HepG2 (cell line): ENCODE data around the gene DSCAML1. TPM values are rescaled to one million over a fixed set of nuclear protein-coding genes. Genes with fewer than 3 reads are reported as not detected.

Experiments
- ATAC-seq: fragments of 200-7000 bp; cut with Tn5 transposase; 3 replicates; pipeline ENCODE4 v1.9.1; 2020; ENCODE audit warnings: mild to moderate bottlenecking, moderate library complexity
- BruUV-seq: library from RNA; stranded (reverse); fragments of 400-500 nt; replicated peaks from 2 replicates; lab custom pipeline; 2021; lab: Mats Ljungman, UMichigan
- CTCF ChIA-PET: fragments of 300-600 bp; formaldehyde crosslinking; extraction: SDS; loops from one replicate; lab custom pipeline; 2021; ENCODE audit warnings: low total read pairs, inconsistent platforms, low intra/inter-chr PET ratio; lab: Yijun Ruan, JAX
- POLR2A ChIA-PET: fragments of 350-600 bp; sonication (Branson Sonifier 250); formaldehyde crosslinking; loops from one replicate; lab custom pipeline; 2020; ENCODE audit warnings: antibody characterized with exemption, inconsistent platforms; lab: Yijun Ruan, JAX
- DNase-seq: peaks from one replicate; pipeline ENCODE4 v3.0.0-alpha.2; 2015; ENCODE audit warnings: low spot score
- FAIRE-seq: peaks from 3 replicates; lab custom pipeline; 2011; peaks lifted over from hg19 to GRCh38; lab: Jason Lieb, UNC
- H2AFZ ChIP-seq: one replicate; pipeline ENCODE4 v1.6.1; 2011; ENCODE audit warnings: low read length, inconsistent platforms
- H3K27ac ChIP-seq: fragments of 300-600 bp; 3 replicates; pipeline ENCODE4 v1.8.0; 2011; ENCODE audit warnings: mixed run types, mild to moderate bottlenecking, mixed read lengths, low read length, inconsistent platforms; ENCODE audit not compliant: insufficient read depth; ENCODE audit errors: extremely low read length
- H3K27me3 ChIP-seq, 2 experiments: fragments of 200-600 bp in 1 of 2; 2 replicates in 1 of 2; 3 replicates in 1 of 2; pipeline versions ENCODE4 v1.6.0 to v1.8.0; 2011; ENCODE audit warnings: low read length in 2 of 2, mild to moderate bottlenecking in 2 of 2, moderate library complexity in 2 of 2, inconsistent platforms in 1 of 2; ENCODE audit not compliant: insufficient read depth in 2 of 2, control insufficient read depth in 1 of 2
- H3K36me3 ChIP-seq, 2 experiments: fragments of 200-600 bp in 1 of 2; replicated peaks in 1 of 2; 2 replicates in 1 of 2; 3 replicates in 1 of 2; pipeline versions ENCODE4 v1.5.1 to v1.8.0; 2011; ENCODE audit warnings: low read length in 2 of 2, inconsistent platforms in 1 of 2; ENCODE audit not compliant: insufficient read depth in 2 of 2, control insufficient read depth in 1 of 2
- H3K4me1 ChIP-seq: 2 replicates; pipeline ENCODE4 v1.5.1; 2012; ENCODE audit warnings: low read length, inconsistent platforms; ENCODE audit not compliant: insufficient read depth
- H3K4me2 ChIP-seq: 2 replicates; pipeline ENCODE4 v1.6.0; 2011; ENCODE audit warnings: low read depth, low read length, inconsistent platforms
- H3K4me3 ChIP-seq, 3 experiments: fragments of 200-600 bp in 1 of 3; sonication (generic), shearing (Covaris generic) in 1 of 3; replicated peaks in 1 of 3; 2 replicates each; pipeline ENCODE4 v1.5.1; 2011 to 2016; ENCODE audit warnings: low read length in 3 of 3, inconsistent platforms in 2 of 3, low read depth in 2 of 3, mild to moderate bottlenecking in 2 of 3, control low read depth in 1 of 3, mixed read lengths in 1 of 3; ENCODE audit not compliant: insufficient read depth in 1 of 3
- H3K79me2 ChIP-seq: one replicate; pipeline ENCODE4 v1.6.1; 2011; ENCODE audit warnings: low read length, inconsistent platforms; ENCODE audit not compliant: insufficient read depth
- H3K9ac ChIP-seq: 2 replicates; pipeline ENCODE4 v1.6.0; 2011; ENCODE audit warnings: mild to moderate bottlenecking, low read depth, low read length, inconsistent platforms; ENCODE audit not compliant: insufficient read depth
- H3K9me3 ChIP-seq: 2 replicates; pipeline ENCODE4 v1.5.1; 2012; ENCODE audit warnings: mild to moderate bottlenecking, low read length
- H4K20me1 ChIP-seq: 2 replicates; pipeline ENCODE4 v1.6.0; 2011; ENCODE audit warnings: inconsistent platforms, mild to moderate bottlenecking, low read length, moderate library complexity; ENCODE audit not compliant: insufficient read depth
- ADNP ChIP-seq: sonication (generic); formaldehyde crosslinking; IDR thresholded peaks from 2 replicates; pipeline ENCODE4 v1.4.0; 2020; ENCODE audit warnings: missing genetic modification reagents
- CBFB ChIP-seq: sonication (generic); formaldehyde crosslinking; IDR thresholded peaks from 2 replicates; pipeline ENCODE4 v1.4.0; 2020; ENCODE audit warnings: missing genetic modification reagents
- FOXJ3 ChIP-seq: sonication (generic); formaldehyde crosslinking; IDR thresholded peaks from 2 replicates; pipeline ENCODE4 v1.4.0; 2020; ENCODE audit warnings: missing genetic modification reagents, mild to moderate bottlenecking, borderline replicate concordance
- HIVEP1 ChIP-seq: sonication (generic); formaldehyde crosslinking; IDR thresholded peaks from 2 replicates; pipeline ENCODE4 v1.4.0; 2020; ENCODE audit warnings: mild to moderate bottlenecking, missing genetic modification reagents
- MTA1 ChIP-seq: sonication (generic); formaldehyde crosslinking; IDR thresholded peaks from 2 replicates; pipeline ENCODE4 v1.4.0; 2020; ENCODE audit warnings: missing genetic modification reagents, mild to moderate bottlenecking, borderline replicate concordance
- RBAK ChIP-seq: sonication (generic); formaldehyde crosslinking; IDR thresholded peaks from 2 replicates; pipeline ENCODE4 v1.5.1; 2020; ENCODE audit warnings: mild to moderate bottlenecking, missing genetic modification reagents
- ZEB1 ChIP-seq: IDR thresholded peaks from 2 replicates; pipeline ENCODE4 v1.6.1; 2012; ENCODE audit warnings: mild to moderate bottlenecking, low read depth, inconsistent platforms; ENCODE audit not compliant: insufficient replicate concordance
- ZNF776 ChIP-seq: sonication (generic); formaldehyde crosslinking; IDR thresholded peaks from 2 replicates; pipeline ENCODE4 v1.4.0; 2020; ENCODE audit warnings: mild to moderate bottlenecking, missing genetic modification reagents
- ZNF788 ChIP-seq: sonication (generic); formaldehyde crosslinking; IDR thresholded peaks from 2 replicates; pipeline ENCODE4 v1.5.0; 2020; ENCODE audit warnings: mild to moderate bottlenecking, missing genetic modification reagents, borderline replicate concordance
- WGBS: methylation state at CpG from one replicate; pipeline ENCODE4 v1.1.6; 2017; ENCODE audit warnings: low lambda C conversion rate; 5-methylcytosine and 5-hydroxymethylcytosine counted together
- in situ Hi-C: cut with HindIII; loops from 2 replicates; pipeline ENCODE4 v1.10.0; 2017; ENCODE audit warnings: low pct_unique_long_range_greater_than_20kb; ENCODE audit not compliant: extremely low pct_ligation_motif_present
- intact Hi-C: fragments of 100-400 bp; cut with micrococcal nuclease; formaldehyde crosslinking; loops from one replicate; pipeline ENCODE4 v1.10.0; 2022; ENCODE audit not compliant: unreplicated experiment
- polyA plus RNA-seq, 8 experiments: library from polyadenylated mRNA; depleted of rRNA in 3 of 8; stranded (reverse) in 7 of 8; unstranded in 1 of 8; fragments of >200 nt; fragmentation: Illumina TruSeq in 4 of 8; extraction: Trizol in 4 of 8; gene quantifications; 2 replicates each; pipeline versions ENCODE4 v1.2.1 to v1.2.3, GENCODE V29; 2011 to 2016; ENCODE audit warnings: low read depth in 4 of 8, missing spikeins in 1 of 8, mixed read lengths in 1 of 8; ENCODE audit not compliant: insufficient read depth in 1 of 8
- total RNA-seq, 5 experiments: library from RNA; depleted of rRNA; stranded (reverse); fragments of >200 nt; fragmentation: Illumina TruSeq; extraction: Trizol; gene quantifications; 2 replicates each; pipeline ENCODE4 v1.2.3, GENCODE V29; 2016; ENCODE audit warnings: low read depth in 1 of 5
- TF ChIP-seq, protein P1 (sequence below): sonication (generic); formaldehyde crosslinking; conservative IDR thresholded peaks from 2 replicates; pipeline ENCODE4 v1.4.0; 2020; ENCODE audit warnings: missing genetic modification reagents
- TF ChIP-seq, protein P2 (sequence below): sonication (generic); formaldehyde crosslinking; IDR thresholded peaks from 2 replicates; pipeline ENCODE4 v1.4.0; 2020; ENCODE audit warnings: missing genetic modification reagents

DSCAML1 gene
- total and polyA plus RNA-seq, 2 of the 13 experiments (the other 11 are each of a cell fraction or from before 2014, with no cell fraction given): 0.29 to 0.40 TPM

DNA sequence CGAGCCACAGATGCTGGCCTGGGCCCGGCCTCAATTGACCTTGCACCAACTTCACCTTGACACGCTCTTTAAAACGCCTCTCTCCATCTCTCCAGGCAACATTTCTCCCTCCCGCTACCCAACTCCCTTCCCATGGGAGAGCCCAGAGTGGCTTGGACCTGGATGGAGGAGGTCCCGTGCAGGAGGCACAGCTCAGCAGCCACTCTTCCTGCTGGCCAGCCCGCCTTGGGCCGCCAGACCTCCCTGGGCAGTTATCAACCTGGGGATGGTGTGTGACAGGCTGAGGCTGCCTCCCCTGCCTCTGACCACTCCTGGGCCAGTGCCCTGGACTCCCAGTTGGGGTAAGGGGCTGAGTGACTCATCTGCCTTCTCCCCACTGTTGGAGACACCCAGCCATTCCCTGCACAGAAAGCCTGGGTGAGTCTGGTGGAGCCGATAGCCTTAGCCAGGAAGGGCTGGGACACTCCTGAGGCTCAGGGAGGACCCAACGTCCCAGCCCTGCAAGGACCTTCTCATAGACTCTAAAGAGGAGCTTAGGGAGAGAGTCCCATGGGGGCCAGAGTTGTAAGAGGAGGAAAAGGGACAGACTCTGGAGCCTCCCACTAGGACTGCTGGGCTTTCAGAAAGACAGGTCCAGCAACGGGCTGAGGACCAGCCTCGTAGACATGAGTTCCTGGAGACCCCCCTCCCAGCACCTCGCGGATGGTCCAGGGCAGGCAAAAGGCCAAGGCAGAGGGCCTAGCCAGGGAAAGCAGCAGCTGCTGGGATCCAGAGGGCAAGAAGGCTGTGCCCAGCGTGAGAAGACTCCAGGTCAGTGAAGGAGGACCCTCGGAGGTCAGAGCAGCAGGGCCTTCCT lies 337.7 kb downstream of the DSCAML1 start (continued):
- TF ChIP-seq, protein P1, sequence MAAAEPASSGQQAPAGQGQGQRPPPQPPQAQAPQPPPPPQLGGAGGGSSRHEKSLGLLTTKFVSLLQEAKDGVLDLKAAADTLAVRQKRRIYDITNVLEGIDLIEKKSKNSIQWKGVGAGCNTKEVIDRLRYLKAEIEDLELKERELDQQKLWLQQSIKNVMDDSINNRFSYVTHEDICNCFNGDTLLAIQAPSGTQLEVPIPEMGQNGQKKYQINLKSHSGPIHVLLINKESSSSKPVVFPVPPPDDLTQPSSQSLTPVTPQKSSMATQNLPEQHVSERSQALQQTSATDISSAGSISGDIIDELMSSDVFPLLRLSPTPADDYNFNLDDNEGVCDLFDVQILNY: no peak

DNA sequence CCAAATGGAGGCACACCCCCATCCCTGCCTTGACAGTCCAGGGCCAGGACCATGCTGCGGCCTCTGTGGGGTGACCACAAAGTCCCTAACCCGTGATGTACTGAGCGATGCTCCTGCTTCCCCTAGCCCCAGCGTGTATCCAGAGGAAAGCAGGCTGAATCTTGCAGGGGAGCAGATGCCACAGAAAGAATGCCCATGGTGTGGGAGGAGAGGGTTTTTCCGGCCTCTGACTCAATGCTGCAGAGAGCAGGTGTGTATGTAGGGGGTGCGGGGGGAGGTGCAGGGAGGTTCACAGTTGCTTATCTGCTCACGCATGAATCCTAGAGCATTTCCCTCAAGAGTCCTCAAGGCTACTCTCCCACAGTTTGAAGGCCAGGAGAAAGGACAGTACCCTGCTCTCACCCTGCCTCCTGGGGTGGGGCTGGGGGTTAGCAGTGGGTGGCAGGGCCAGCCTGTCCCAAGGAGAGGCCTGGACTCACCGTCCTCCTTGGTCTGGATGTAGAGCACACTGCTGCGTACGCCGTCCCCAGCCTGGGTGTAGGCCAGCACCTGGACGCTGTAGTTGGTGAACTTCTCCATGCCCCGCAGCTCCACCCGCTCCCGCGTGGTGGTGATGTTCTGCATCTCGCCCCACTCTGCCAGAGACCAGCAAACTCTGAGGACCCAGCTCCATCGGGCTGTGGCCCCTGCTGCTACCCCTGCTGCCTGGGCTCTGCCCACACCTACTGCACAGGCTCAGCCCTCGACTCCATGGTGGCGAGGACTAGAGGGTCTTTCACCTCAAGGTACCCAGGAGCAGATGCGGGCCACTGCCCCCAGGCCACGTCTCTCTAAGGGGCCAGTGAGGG lies 338.5 kb downstream of the DSCAML1 start:
- Histone ChIP-seq H4K20me1 (no peaks in the 10 kb centered on the region), H2AFZ (no peak overlapping the region), H3K4me1 (no peaks in the 10 kb centered on the region), H3K9ac (no peak overlapping the region), H3K4me2 (no peak overlapping the region), H3K79me2 (no peaks in the 10 kb centered on the region), H3K27me3 (peaks cover 8 to 17% of the 10 kb centered on the region in 2 experiments; a peak in 4 of 5 replicates), H3K36me3 (no peaks in the 10 kb centered on the region), H3K4me3 (no peak overlapping the region), H3K27ac (no peak overlapping the region), H3K9me3 (no peaks in the 10 kb centered on the region)
- 54% methylated on average over 6 of the region's 22 CpGs for WGBS
- no TSS peak for BruUV-seq
- intact Hi-C loops: no loop called here
- DNase-seq (no peak), ATAC-seq (no peak; the same call in 2 of the 3 replicates), FAIRE-seq (no peak)
- ChIA-PET POLR2A (no interaction called here), CTCF (no interaction called here)
- in situ Hi-C loops: no loop called here
- TF ChIP-seq FOXJ3 (CRISPR knock-in tag): no peak
- no peak for TF ChIP-seq ZNF788
- no peak for TF ChIP-seq ADNP
- TF ChIP-seq CBFB (CRISPR knock-in tag): no peak
- no peak for TF ChIP-seq RBAK (CRISPR knock-in tag)
- no peak for TF ChIP-seq MTA1 (CRISPR knock-in tag)
- TF ChIP-seq, protein P2, sequence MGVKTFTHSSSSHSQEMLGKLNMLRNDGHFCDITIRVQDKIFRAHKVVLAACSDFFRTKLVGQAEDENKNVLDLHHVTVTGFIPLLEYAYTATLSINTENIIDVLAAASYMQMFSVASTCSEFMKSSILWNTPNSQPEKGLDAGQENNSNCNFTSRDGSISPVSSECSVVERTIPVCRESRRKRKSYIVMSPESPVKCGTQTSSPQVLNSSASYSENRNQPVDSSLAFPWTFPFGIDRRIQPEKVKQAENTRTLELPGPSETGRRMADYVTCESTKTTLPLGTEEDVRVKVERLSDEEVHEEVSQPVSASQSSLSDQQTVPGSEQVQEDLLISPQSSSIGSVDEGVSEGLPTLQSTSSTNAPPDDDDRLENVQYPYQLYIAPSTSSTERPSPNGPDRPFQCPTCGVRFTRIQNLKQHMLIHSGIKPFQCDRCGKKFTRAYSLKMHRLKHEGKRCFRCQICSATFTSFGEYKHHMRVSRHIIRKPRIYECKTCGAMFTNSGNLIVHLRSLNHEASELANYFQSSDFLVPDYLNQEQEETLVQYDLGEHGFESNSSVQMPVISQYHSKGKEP (CRISPR knock-in tag): no peak
- TF ChIP-seq ZNF776: no peak
- no peak for TF ChIP-seq ZEB1
- no peak for TF ChIP-seq HIVEP1 (CRISPR knock-in tag)
